ENCODE data around the gene CYTH1. TPM values are rescaled to one million over a fixed set of nuclear protein-coding genes. Genes with fewer than 3 reads are reported as not detected.

The CYTH1 gene
- total RNA-seq, 1 experiment from 2014 or later: 40.3 TPM

DNA sequence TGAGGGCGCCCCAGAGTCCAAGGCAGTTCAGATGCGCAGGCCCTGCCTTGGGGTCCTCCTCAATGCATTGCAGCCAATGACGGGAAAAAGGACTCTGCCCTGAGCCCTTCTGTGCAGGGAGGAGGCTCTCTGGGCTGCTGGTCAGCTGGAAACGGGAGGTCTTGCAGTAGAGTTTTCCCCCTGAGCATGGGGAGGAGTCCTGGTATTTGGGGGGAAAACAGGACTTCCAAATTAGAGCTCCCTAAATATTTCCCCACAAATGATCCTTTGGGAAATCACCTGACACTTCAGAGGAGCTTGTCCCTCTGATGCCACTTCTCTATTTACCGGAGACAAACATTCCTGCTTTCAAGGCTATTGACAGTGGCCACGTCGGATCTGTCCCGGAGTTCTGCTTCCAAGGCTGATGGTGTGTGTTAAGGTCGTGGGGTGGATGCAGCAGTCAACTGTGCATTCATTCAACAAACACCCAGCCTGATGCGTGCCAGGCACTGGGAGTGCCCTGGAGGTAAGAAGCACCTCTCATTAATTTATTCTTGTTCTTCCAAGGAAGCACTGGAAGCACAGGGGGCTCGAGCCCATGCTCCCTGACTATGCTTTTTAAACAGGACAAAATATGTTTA, 131.9 kb downstream of the CYTH1 start:
- H3K36me3 ChIP-seq (ENCODE audit: low read depth): no peaks in the 10 kb centered on the region
- H3K79me2 ChIP-seq (ENCODE audit: low read depth): no peaks in the 10 kb centered on the region
- H3K27ac ChIP-seq: no peak overlapping the region
- TF ChIP-seq, protein P1, sequence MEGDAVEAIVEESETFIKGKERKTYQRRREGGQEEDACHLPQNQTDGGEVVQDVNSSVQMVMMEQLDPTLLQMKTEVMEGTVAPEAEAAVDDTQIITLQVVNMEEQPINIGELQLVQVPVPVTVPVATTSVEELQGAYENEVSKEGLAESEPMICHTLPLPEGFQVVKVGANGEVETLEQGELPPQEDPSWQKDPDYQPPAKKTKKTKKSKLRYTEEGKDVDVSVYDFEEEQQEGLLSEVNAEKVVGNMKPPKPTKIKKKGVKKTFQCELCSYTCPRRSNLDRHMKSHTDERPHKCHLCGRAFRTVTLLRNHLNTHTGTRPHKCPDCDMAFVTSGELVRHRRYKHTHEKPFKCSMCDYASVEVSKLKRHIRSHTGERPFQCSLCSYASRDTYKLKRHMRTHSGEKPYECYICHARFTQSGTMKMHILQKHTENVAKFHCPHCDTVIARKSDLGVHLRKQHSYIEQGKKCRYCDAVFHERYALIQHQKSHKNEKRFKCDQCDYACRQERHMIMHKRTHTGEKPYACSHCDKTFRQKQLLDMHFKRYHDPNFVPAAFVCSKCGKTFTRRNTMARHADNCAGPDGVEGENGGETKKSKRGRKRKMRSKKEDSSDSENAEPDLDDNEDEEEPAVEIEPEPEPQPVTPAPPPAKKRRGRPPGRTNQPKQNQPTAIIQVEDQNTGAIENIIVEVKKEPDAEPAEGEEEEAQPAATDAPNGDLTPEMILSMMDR (conservative IDR thresholded peaks at IDR 0.05): no peak
- no peak for TF ChIP-seq EZH2 (IDR thresholded peaks at IDR 0.05; ENCODE audit: low read depth)
- BruUV-seq (replicated peaks): no TSS peak
- no peak for DNase-seq
- no peak overlapping the region for H2AFZ ChIP-seq
- H3K9me3 ChIP-seq (ENCODE audit: insufficient read depth, low read depth): no peaks in the 10 kb centered on the region
- H3K4me1 ChIP-seq (replicated peaks; ENCODE audit: insufficient read depth): no peaks in the 10 kb centered on the region
- H3K4me2 ChIP-seq: no peak overlapping the region
- no peaks in the 10 kb centered on the region for H3F3A ChIP-seq (ENCODE audit: insufficient read depth, low read depth)
- H4K20me1 ChIP-seq (ENCODE audit: insufficient read depth): no peaks in the 10 kb centered on the region
- intact Hi-C loops (cut with micrococcal nuclease; ENCODE audit: unreplicated experiment): no loop called here
- H3K9me2 ChIP-seq (ENCODE audit: insufficient read depth): no peaks in the 10 kb centered on the region
- ChIA-PET POLR2A (ENCODE audit: unreplicated experiment) (no interaction called here), CTCF (no interaction called here)
- no peak overlapping the region for H3K4me3 ChIP-seq
- no peaks in the 10 kb centered on the region for H3K27me3 ChIP-seq (ENCODE audit: insufficient read depth, low read depth)

DNA sequence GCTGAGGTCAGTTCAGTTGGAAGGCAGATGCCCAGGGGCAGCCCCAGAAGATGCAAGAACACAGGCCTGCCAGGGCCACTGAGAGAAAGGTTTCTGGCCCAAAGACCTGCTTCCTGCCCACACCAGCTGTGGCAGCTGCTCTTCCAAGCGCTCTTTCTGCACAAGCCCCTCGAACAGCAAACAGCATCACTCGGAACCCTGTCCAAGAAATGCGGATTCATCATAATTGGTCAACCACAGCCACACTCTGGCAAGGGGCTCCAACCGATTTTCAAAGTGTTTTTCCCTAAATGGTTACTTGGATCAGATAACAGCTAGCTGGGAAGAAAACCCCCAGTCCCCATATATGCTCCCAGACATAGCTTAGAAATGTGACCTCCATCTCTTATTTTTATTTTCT, 133.8 kb downstream of the CYTH1 start:
- no TSS peak for BruUV-seq (replicated peaks)
- TF ChIP-seq, protein P1 (conservative IDR thresholded peaks at IDR 0.05): no peak
- TF ChIP-seq EZH2 (IDR thresholded peaks at IDR 0.05; ENCODE audit: low read depth): no peak
- Histone ChIP-seq H3K27ac (no peak overlapping the region), H3K4me3 (no peak overlapping the region), H4K20me1 (ENCODE audit: insufficient read depth) (no peaks in the 10 kb centered on the region), H2AFZ (no peak overlapping the region), H3K9me2 (ENCODE audit: insufficient read depth) (no peaks in the 10 kb centered on the region), H3K79me2 (ENCODE audit: low read depth) (no peaks in the 10 kb centered on the region), H3K36me3 (ENCODE audit: low read depth) (no peaks in the 10 kb centered on the region), H3K4me1 (replicated peaks; ENCODE audit: insufficient read depth) (no peaks in the 10 kb centered on the region), H3F3A (ENCODE audit: insufficient read depth, low read depth) (no peaks in the 10 kb centered on the region), H3K9me3 (ENCODE audit: insufficient read depth, low read depth) (no peaks in the 10 kb centered on the region), H3K4me2 (no peak overlapping the region), H3K27me3 (ENCODE audit: insufficient read depth, low read depth) (no peaks in the 10 kb centered on the region)
- DNase-seq: no peak
- intact Hi-C loops (cut with micrococcal nuclease; ENCODE audit: unreplicated experiment): no loop called here
- CTCF ChIA-PET: no interaction called here
- POLR2A ChIA-PET (ENCODE audit: unreplicated experiment): no interaction called here

DNA sequence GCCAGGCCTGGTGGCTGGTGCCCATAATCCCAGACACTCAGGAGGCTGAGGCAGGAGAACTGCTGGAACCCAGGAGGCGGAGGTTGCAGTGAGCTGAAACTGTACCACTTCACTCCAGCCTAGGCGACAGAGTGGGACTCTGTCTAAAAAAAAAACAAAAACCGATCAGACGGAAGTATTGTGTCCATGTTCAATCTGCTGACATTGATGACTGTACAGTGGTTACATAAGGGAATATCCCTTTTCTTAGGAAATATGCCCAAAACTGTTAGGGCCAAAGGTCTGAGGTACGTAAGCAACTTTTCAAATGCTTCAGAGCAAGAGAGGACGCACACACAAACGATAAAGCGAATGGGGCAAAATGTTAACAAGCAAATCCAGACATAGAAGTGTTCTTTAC, 135.0 kb downstream of the CYTH1 start:
- Histone ChIP-seq H3K4me2 (no peak overlapping the region), H3K27me3 (ENCODE audit: insufficient read depth, low read depth) (no peaks in the 10 kb centered on the region), H3K9me2 (ENCODE audit: insufficient read depth) (no peaks in the 10 kb centered on the region), H4K20me1 (ENCODE audit: insufficient read depth) (no peaks in the 10 kb centered on the region), H3K4me1 (replicated peaks; ENCODE audit: insufficient read depth) (no peaks in the 10 kb centered on the region), H3K9me3 (ENCODE audit: insufficient read depth, low read depth) (no peaks in the 10 kb centered on the region), H3K4me3 (no peak overlapping the region), H3K36me3 (ENCODE audit: low read depth) (no peaks in the 10 kb centered on the region), H3K79me2 (ENCODE audit: low read depth) (no peaks in the 10 kb centered on the region), H3F3A (ENCODE audit: insufficient read depth, low read depth) (no peaks in the 10 kb centered on the region), H3K27ac (no peak overlapping the region), H2AFZ (no peak overlapping the region)
- intact Hi-C loops (cut with micrococcal nuclease; ENCODE audit: unreplicated experiment): no loop called here
- TF ChIP-seq EZH2 (IDR thresholded peaks at IDR 0.05; ENCODE audit: low read depth): no peak
- TF ChIP-seq, protein P1 (conservative IDR thresholded peaks at IDR 0.05): no peak
- DNase-seq: no peak
- POLR2A ChIA-PET (ENCODE audit: unreplicated experiment): no interaction called here
- no TSS peak for BruUV-seq (replicated peaks)
- CTCF ChIA-PET: no interaction called here
